PC-9 (cell line): ENCODE measurements around the gene FFAR2. TPM values are rescaled to one million over a fixed set of nuclear protein-coding genes. Genes with fewer than 3 reads are reported as not detected.

Experiments
- BruUV-seq: library from RNA; stranded (reverse); fragments of 400-500 nt; replicated peaks from 2 replicates; lab custom pipeline; 2021; lab: Mats Ljungman, UMichigan
- CTCF ChIA-PET: fragments of 300-600 bp; sonication (Branson Sonifier 250); formaldehyde crosslinking; loops from one replicate; lab custom pipeline; 2022; ENCODE audit warnings: antibody characterized with exemption; lab: Charles Lee
- POLR2A ChIA-PET: fragments of 300-600 bp; sonication (Branson Sonifier 250); formaldehyde crosslinking; loops from one replicate; lab custom pipeline; 2022; ENCODE audit warnings: antibody characterized with exemption; ENCODE audit not compliant: unreplicated experiment; lab: Charles Lee
- DNase-seq, 2 experiments: peaks; one replicate each; pipeline versions ENCODE4 v3.0.0 to v3.0.0-alpha.2; 2015 to 2022; ENCODE audit warnings: mixed read lengths in 1 of 2
- H2AFZ ChIP-seq: fragments of 200-600 bp; sonication (generic); 2 replicates; pipeline ENCODE4 v1.8.1; 2017; ENCODE audit warnings: antibody characterized with exemption
- H3F3A ChIP-seq: fragments of 200-600 bp; sonication (generic); 2 replicates; pipeline ENCODE4 v1.8.1; 2017; ENCODE audit warnings: antibody characterized with exemption, mild to moderate bottlenecking, low read depth; ENCODE audit not compliant: insufficient read depth
- H3K27ac ChIP-seq: fragments of 200-600 bp; sonication (generic); 2 replicates; pipeline ENCODE4 v1.6.1; 2016; ENCODE audit warnings: mixed run types
- H3K27me3 ChIP-seq: fragments of 200-600 bp; sonication (generic); 2 replicates; pipeline ENCODE4 v1.6.1; 2016; ENCODE audit warnings: low read depth, mixed run types; ENCODE audit not compliant: insufficient read depth
- H3K36me3 ChIP-seq: fragments of 200-600 bp; sonication (generic); 2 replicates; pipeline ENCODE4 v1.6.1; 2016; ENCODE audit warnings: low read depth, mixed run types
- H3K4me1 ChIP-seq: fragments of 200-600 bp; sonication (generic); replicated peaks from 2 replicates; pipeline ENCODE4 v1.6.1; 2016; ENCODE audit warnings: mixed run types; ENCODE audit not compliant: insufficient read depth
- H3K4me2 ChIP-seq: fragments of 200-600 bp; sonication (generic); 2 replicates; pipeline ENCODE4 v1.6.1; 2017; ENCODE audit warnings: mixed run types
- H3K4me3 ChIP-seq: fragments of 200-600 bp; sonication (generic); 2 replicates; pipeline ENCODE4 v1.6.1; 2016; ENCODE audit warnings: mixed run types
- H3K79me2 ChIP-seq: fragments of 200-600 bp; sonication (generic); 2 replicates; pipeline ENCODE4 v1.6.1; 2017; ENCODE audit warnings: low read depth, mixed run types
- H3K9me2 ChIP-seq: fragments of 200-600 bp; sonication (generic); 2 replicates; pipeline ENCODE4 v1.8.1; 2017; ENCODE audit warnings: mild to moderate bottlenecking; ENCODE audit not compliant: insufficient read depth
- H3K9me3 ChIP-seq: fragments of 200-600 bp; sonication (generic); 2 replicates; pipeline ENCODE4 v1.8.1; 2016; ENCODE audit warnings: low read depth; ENCODE audit not compliant: insufficient read depth
- H4K20me1 ChIP-seq: fragments of 200-600 bp; sonication (generic); 2 replicates; pipeline ENCODE4 v1.8.1; 2017; ENCODE audit not compliant: insufficient read depth
- CTCF ChIP-seq: fragments of 200-600 bp; sonication (generic); conservative IDR thresholded peaks from 2 replicates; pipeline ENCODE4 v1.6.1; 2017; ENCODE audit warnings: mixed run types, antibody characterized with exemption, mild to moderate bottlenecking, moderate library complexity
- EZH2 ChIP-seq: fragments of 200-600 bp; sonication (generic); IDR thresholded peaks from 2 replicates; pipeline ENCODE4 v1.8.0; 2017; ENCODE audit warnings: antibody characterized with exemption, low read depth
- intact Hi-C: fragments of 100-400 bp; cut with micrococcal nuclease; formaldehyde crosslinking; loops from one replicate; pipeline ENCODE4 v1.10.0; 2022; ENCODE audit not compliant: unreplicated experiment
- total RNA-seq: library from RNA; stranded (reverse); gene quantifications from 2 replicates; pipeline ENCODE4 v1.2.3, GENCODE V29; 2021

Gene FFAR2
- total RNA-seq, 1 experiment from 2014 or later: not detected

GRCh38 chr19:35484252-35485036 is 36.4 kb downstream of the FFAR2 start:
- no peak overlapping the region for H3K4me2 ChIP-seq
- no peak overlapping the region for H3K27ac ChIP-seq
- ChIA-PET POLR2A (no interaction called here), CTCF (interaction anchor here (0.6 kb wide), 1 partner anchor 646 kb away, joined by 4 read pairs; no protein-coding TSS in a partner anchor)
- intact Hi-C loops: no loop called here
- DNase-seq: no peak
- H2AFZ ChIP-seq: no peak overlapping the region
- H3K36me3 ChIP-seq: no peaks in the 10 kb centered on the region
- H4K20me1 ChIP-seq: no peaks in the 10 kb centered on the region
- H3K4me1 ChIP-seq: no peaks in the 10 kb centered on the region
- H3K4me3 ChIP-seq: no peak overlapping the region
- H3F3A ChIP-seq: no peaks in the 10 kb centered on the region
- no TSS peak for BruUV-seq
- no peaks in the 10 kb centered on the region for H3K79me2 ChIP-seq
- H3K9me2 ChIP-seq: no peaks in the 10 kb centered on the region
- H3K9me3 ChIP-seq: no peaks in the 10 kb centered on the region
- TF ChIP-seq CTCF (no peak), EZH2 (no peak)
- H3K27me3 ChIP-seq: peaks cover 37% of the 10 kb centered on the region

- no peaks in the 10 kb centered on the region for H4K20me1 ChIP-seq
- H3K4me1 ChIP-seq: no peaks in the 10 kb centered on the region
- ChIA-PET CTCF (no interaction called here), POLR2A (interaction anchor here (0.6 kb wide), 2 partner anchors 9 to 190 kb away, joined by 3 read pairs; no protein-coding TSS in a partner anchor)
- intact Hi-C loops: no loop called here
- no peak for TF ChIP-seq EZH2
- TF ChIP-seq CTCF: no peak
- H3K9me3 ChIP-seq: no peaks in the 10 kb centered on the region
- peaks cover 55% of the 10 kb centered on the region for H3K27me3 ChIP-seq
- no peaks in the 10 kb centered on the region for H3K79me2 ChIP-seq
- H3K27ac ChIP-seq: no peak overlapping the region
- DNase-seq: no peak
- no peak overlapping the region for H3K4me2 ChIP-seq
- H2AFZ ChIP-seq: no peak overlapping the region
- BruUV-seq: no TSS peak
- no peaks in the 10 kb centered on the region for H3F3A ChIP-seq
- H3K4me3 ChIP-seq: no peak overlapping the region
- H3K36me3 ChIP-seq: no peaks in the 10 kb centered on the region
- no peaks in the 10 kb centered on the region for H3K9me2 ChIP-seq
Observed at GRCh38 chr19:35486268-35486708, 38.2 kb downstream of the FFAR2 start.

- ChIA-PET POLR2A (no interaction called here), CTCF (interaction anchor here (0.6 kb wide), 1 partner anchor 345 kb away, joined by 15 read pairs; no protein-coding TSS in a partner anchor)
- no peak for TF ChIP-seq EZH2
- no peak for TF ChIP-seq CTCF
- H3K79me2 ChIP-seq: no peaks in the 10 kb centered on the region
- no peaks in the 10 kb centered on the region for H3K36me3 ChIP-seq
- H3K4me3 ChIP-seq: no peak overlapping the region
- H2AFZ ChIP-seq: no peak overlapping the region
- no peak overlapping the region for H3K4me2 ChIP-seq
- H3K27ac ChIP-seq: no peak overlapping the region
- no peaks in the 10 kb centered on the region for H4K20me1 ChIP-seq
- peaks cover 10% of the 10 kb centered on the region for H3K4me1 ChIP-seq
- no TSS peak for BruUV-seq
- intact Hi-C loops: no loop called here
- H3K9me2 ChIP-seq: no peaks in the 10 kb centered on the region
- no peaks in the 10 kb centered on the region for H3K9me3 ChIP-seq
- peaks cover 55% of the 10 kb centered on the region for H3K27me3 ChIP-seq
- no peak for DNase-seq
- H3F3A ChIP-seq: no peaks in the 10 kb centered on the region
Observed at GRCh38 chr19:35487656-35488182, 39.7 kb downstream of the FFAR2 start.
